ENCODE measurements around the gene USP19. TPM values are rescaled to one million over a fixed set of nuclear protein-coding genes. Genes with fewer than 3 reads are reported as not detected.

The USP19 gene
- total RNA-seq, 1 experiment from 2014 or later, result 66.3 TPM

DNA sequence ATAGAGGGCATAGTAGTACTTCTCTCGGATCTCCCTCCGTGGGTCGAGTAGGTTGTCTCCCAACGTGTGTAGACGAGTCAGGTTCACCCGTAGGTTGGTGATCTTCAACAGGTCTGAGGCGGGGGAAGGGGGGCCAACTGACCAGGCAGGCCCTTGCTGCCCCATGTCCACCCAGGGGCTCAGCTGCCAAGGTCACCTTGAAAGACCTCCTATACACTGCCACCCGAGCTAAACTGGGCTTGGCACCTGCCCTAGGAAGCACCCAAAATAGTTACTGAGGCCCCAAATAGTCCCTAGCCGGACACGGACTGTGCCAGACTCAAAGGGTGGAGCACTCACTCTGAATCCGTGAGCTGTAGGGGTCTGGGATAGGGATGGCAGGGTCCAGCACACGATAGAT lies 10.4 kb upstream of the USP19 start:
- Histone ChIP-seq H3K56ac (ENCODE audit: insufficient read length, low read depth, low read length) (no peak overlapping the region), H4K91ac (ENCODE audit: insufficient read length, low read depth, low read length) (no peak overlapping the region), H3K4ac (ENCODE audit: low read depth, low read length) (no peak overlapping the region), H2BK15ac (ENCODE audit: low read depth, low read length) (no peak overlapping the region), H4K5ac (ENCODE audit: insufficient read length, low read depth, low read length) (no peak overlapping the region), H2AFZ (ENCODE audit: low read length) (no peak overlapping the region), H2AK5ac (ENCODE audit: insufficient read length, low read length) (no peak overlapping the region), H3K79me1 (ENCODE audit: insufficient read depth, low read depth, low read length, poor library complexity, severe bottlenecking) (no peaks in the 10 kb centered on the region), H3K27ac (ENCODE audit: insufficient read length, low read depth, low read length) (no peak overlapping the region), H3T11ph (ENCODE audit: low read length) (no peak overlapping the region), H3K4me1 (ENCODE audit: insufficient read depth, low read length) (peaks cover 2% of the 10 kb centered on the region; the same call in 1 of the 2 replicates), H2BK12ac (ENCODE audit: insufficient read length, low read depth, low read length) (no peak overlapping the region), H2BK5ac (ENCODE audit: insufficient read length, low read length) (no peak overlapping the region), H3K27me3 (ENCODE audit: insufficient read depth, low read length) (no peaks in the 10 kb centered on the region), H3K23ac (ENCODE audit: insufficient read length, low read depth, low read length) (no peak overlapping the region), H3K79me2 (ENCODE audit: insufficient read depth, low read length) (no peaks in the 10 kb centered on the region), H3K14ac (ENCODE audit: insufficient read depth, low read length) (no peak overlapping the region; the same call in 1 of the 2 replicates), H2BK20ac (ENCODE audit: low read depth, low read length, poor library complexity, severe bottlenecking) (no peak overlapping the region), H4K8ac (replicated peaks; ENCODE audit: insufficient read length, low read depth, low read length) (no peak overlapping the region), H3K4me2 (ENCODE audit: insufficient read depth, insufficient read length, low read length) (no peak overlapping the region), H3K9me3 (ENCODE audit: control insufficient read depth, low read depth, low read length) (no peaks in the 10 kb centered on the region), H3K18ac (ENCODE audit: insufficient read length, low read depth, low read length) (no peak overlapping the region), H3K9ac (ENCODE audit: extremely low read depth, insufficient read length, low read length) (no peak overlapping the region), H4K20me1 (ENCODE audit: control insufficient read depth, insufficient read depth, insufficient read length) (no peaks in the 10 kb centered on the region), H3K23me2 (ENCODE audit: insufficient read length, low read depth, low read length, poor library complexity, severe bottlenecking) (peaks cover 15% of the 10 kb centered on the region), H2BK120ac (ENCODE audit: low read depth, low read length, poor library complexity, severe bottlenecking) (no peak overlapping the region)
- WGBS (ENCODE audit: extremely low coverage, insufficient read length, low lambda C conversion rate), result no CpG with 5 or more reads among the region's 12 CpGs
- Mint-ChIP-seq H3K4me3 (no peak overlapping the region; a peak in 1 of 5 replicates), H3K36me3 (ENCODE audit: insufficient read depth in 1 of 3, low read depth in 3 of 3) (peaks cover 0 to 6% (median 5%) of the 10 kb centered on the region in 3 experiments; a peak in 3 of 7 replicates), H3K27ac (no peak overlapping the region), H3K9me3 (no peaks in the 10 kb centered on the region), H3K4me1 (peaks cover 8 to 12% of the 10 kb centered on the region in 2 experiments; a peak in 3 of 4 replicates), H3K27me3 (ENCODE audit: low read depth) (peaks cover 3% of the 10 kb centered on the region)
- no peak for DNase-seq
- TF ChIP-seq, protein P1, sequence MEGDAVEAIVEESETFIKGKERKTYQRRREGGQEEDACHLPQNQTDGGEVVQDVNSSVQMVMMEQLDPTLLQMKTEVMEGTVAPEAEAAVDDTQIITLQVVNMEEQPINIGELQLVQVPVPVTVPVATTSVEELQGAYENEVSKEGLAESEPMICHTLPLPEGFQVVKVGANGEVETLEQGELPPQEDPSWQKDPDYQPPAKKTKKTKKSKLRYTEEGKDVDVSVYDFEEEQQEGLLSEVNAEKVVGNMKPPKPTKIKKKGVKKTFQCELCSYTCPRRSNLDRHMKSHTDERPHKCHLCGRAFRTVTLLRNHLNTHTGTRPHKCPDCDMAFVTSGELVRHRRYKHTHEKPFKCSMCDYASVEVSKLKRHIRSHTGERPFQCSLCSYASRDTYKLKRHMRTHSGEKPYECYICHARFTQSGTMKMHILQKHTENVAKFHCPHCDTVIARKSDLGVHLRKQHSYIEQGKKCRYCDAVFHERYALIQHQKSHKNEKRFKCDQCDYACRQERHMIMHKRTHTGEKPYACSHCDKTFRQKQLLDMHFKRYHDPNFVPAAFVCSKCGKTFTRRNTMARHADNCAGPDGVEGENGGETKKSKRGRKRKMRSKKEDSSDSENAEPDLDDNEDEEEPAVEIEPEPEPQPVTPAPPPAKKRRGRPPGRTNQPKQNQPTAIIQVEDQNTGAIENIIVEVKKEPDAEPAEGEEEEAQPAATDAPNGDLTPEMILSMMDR (conservative IDR thresholded peaks at IDR 0.05), result no peak
